Hepatocyte (in vitro differentiated cells): ENCODE measurements around the gene VGLL4.

Experiments used
- EZH2 ChIP-seq: fragments of 200-600 bp; sonication (generic); IDR thresholded peaks from 2 replicates; pipeline ENCODE4 v1.6.1; 2016; ENCODE audit warnings: antibody characterized with exemption, mild to moderate bottlenecking, borderline replicate concordance
- TF ChIP-seq, protein P1 (sequence below): fragments of 200-600 bp; sonication (generic); IDR thresholded peaks from 2 replicates; pipeline ENCODE4 v1.5.1; 2016; ENCODE audit warnings: antibody characterized with exemption, mild to moderate bottlenecking; ENCODE audit not compliant: poor library complexity

DNA sequence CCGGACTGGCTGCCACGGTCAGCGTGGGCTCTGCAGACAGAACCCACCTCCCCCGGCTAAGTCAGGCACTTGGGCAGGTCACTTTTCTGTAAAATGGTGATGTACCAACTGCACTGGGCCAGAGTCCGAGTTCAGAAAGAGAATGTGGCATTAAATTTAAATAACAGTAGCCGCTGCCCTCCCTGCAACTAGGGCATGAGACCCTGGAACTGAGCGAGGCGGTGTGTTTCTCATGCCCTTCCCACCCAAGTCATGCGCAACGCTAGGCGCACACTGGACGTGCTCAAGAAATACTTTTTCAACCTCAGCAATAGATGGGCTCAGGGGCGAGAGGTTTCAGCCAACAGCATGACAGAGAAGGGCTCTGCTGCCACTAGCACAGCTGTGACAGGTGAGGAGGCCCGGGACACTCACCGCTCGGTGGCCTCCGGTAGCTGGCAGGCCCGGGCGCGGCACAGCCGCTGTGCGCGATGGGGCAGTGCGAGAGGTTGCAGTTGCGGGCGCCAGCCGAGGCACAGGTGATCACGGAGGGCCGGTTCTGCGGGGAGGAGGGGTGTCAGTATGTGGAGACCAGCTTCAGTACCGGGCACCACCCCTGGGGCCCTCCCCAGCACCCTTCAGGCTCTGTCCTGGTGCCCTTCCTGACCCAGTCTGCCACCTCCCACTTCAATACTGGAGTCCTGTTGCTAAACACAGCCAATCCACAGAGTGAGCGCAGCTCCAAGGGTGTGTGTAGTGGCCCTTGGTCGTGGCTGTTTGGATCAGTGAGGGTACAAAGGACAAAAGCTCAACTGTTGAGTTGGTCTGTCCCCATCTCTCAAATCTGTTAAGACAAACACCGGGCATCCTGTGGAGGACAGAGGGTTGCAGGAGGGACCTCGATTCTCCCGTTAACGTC lies 84.5 kb downstream of the VGLL4 start:
- TF ChIP-seq, protein P1, sequence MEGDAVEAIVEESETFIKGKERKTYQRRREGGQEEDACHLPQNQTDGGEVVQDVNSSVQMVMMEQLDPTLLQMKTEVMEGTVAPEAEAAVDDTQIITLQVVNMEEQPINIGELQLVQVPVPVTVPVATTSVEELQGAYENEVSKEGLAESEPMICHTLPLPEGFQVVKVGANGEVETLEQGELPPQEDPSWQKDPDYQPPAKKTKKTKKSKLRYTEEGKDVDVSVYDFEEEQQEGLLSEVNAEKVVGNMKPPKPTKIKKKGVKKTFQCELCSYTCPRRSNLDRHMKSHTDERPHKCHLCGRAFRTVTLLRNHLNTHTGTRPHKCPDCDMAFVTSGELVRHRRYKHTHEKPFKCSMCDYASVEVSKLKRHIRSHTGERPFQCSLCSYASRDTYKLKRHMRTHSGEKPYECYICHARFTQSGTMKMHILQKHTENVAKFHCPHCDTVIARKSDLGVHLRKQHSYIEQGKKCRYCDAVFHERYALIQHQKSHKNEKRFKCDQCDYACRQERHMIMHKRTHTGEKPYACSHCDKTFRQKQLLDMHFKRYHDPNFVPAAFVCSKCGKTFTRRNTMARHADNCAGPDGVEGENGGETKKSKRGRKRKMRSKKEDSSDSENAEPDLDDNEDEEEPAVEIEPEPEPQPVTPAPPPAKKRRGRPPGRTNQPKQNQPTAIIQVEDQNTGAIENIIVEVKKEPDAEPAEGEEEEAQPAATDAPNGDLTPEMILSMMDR: no peak
- TF ChIP-seq EZH2: no peak
